ENCODE data around the gene APC. TPM values are rescaled to one million over a fixed set of nuclear protein-coding genes. Genes with fewer than 3 reads are reported as not detected.

APC gene
- polyA plus RNA-seq (2013, experiment 1 of 2) = 13.7 TPM
- polyA plus RNA-seq (2013, experiment 2 of 2) = 13.6 TPM

DNA sequence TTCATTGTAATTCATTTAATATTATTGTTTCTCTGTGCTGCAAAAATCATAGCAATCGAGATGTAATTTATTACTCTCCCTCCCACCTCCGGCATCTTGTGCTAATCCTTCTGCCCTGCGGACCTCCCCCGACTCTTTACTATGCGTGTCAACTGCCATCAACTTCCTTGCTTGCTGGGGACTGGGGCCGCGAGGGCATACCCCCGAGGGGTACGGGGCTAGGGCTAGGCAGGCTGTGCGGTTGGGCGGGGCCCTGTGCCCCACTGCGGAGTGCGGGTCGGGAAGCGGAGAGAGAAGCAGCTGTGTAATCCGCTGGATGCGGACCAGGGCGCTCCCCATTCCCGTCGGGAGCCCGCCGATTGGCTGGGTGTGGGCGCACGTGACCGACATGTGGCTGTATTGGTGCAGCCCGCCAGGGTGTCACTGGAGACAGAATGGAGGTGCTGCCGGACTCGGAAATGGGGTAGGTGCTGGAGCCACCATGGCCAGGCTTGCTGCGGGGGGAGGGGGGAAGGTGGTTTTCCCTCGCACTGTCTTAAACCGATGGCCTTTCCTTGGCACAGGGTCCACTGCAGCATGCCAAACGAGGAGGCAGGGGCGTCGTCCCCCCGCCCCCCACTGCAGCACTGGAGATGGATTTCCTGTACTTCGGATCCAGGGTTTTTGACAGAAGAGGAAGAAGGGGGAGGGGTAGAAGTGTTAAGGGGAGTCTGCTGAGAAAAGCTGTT lies at the start of gene APC:
TSS of gene APC (plus strand) at position 423 of the 728 bp plus-strand sequence. CDS start 17,006 bp downstream, outside the sequence.
- peak within 1 kb of the TSS; percentile 94 for H3K4me2 ChIP-seq (ENCODE audit: low read length)
- H3K27ac ChIP-seq (ENCODE audit: low read depth, low read length) = no peak within 1 kb of the TSS
- peak within 1 kb of the TSS; percentile 82 for H3K9ac ChIP-seq (ENCODE audit: low read length)
- no peak within 1 kb of the TSS for H4K8ac ChIP-seq (ENCODE audit: low read depth, low read length)
- peak within 1 kb of the TSS; percentile 18 for H3K23ac ChIP-seq (ENCODE audit: low read length)
- H3K4me1 ChIP-seq (ENCODE audit: control insufficient read depth, low read depth, low read length) = peaks cover 3% of the 10 kb centered on the region
- no peaks in the 10 kb centered on the region for H3K36me3 ChIP-seq (ENCODE audit: control insufficient read depth, insufficient read depth, low read length)
- H2BK15ac ChIP-seq (replicated peaks; ENCODE audit: low read depth) = no peak within 1 kb of the TSS
- H3K79me1 ChIP-seq (ENCODE audit: low read length) = peaks cover 2% of the 10 kb centered on the region
- peak within 1 kb of the TSS; percentile 18 for H2BK5ac ChIP-seq (ENCODE audit: low read length)
- H3K27me3 ChIP-seq (ENCODE audit: insufficient read depth, low read length, poor library complexity) = no peaks in the 10 kb centered on the region
- no peak within 1 kb of the TSS for H2BK120ac ChIP-seq (ENCODE audit: low read depth, low read length)
- H4K5ac ChIP-seq (ENCODE audit: low read length) = no peak within 1 kb of the TSS
- no peak within 1 kb of the TSS for H3K18ac ChIP-seq (ENCODE audit: low read length)
- H2AK5ac ChIP-seq (ENCODE audit: low read length) = no peak within 1 kb of the TSS
- H3K56ac ChIP-seq (ENCODE audit: low read length) = peak within 1 kb of the TSS; percentile 87
- peak; percentile 93 for DNase-seq
- H3K79me2 ChIP-seq (ENCODE audit: control insufficient read depth, insufficient read depth, low read length) = peaks cover 8% of the 10 kb centered on the region
- no peak within 1 kb of the TSS for H3K4ac ChIP-seq (ENCODE audit: low read depth, low read length)
- WGBS (ENCODE audit: extremely low coverage, insufficient coverage, low lambda C conversion rate) = no CpG with 5 or more reads among the region's 36 CpGs
- H3K4me3 ChIP-seq (ENCODE audit: low read length) = peak within 1 kb of the TSS; percentile 73

- Histone ChIP-seq H3K4me1 (ENCODE audit: control insufficient read depth, low read depth, low read length) (peaks cover 3% of the 10 kb centered on the region), H2AK5ac (ENCODE audit: low read length) (no peak overlapping the region), H3K79me2 (ENCODE audit: control insufficient read depth, insufficient read depth, low read length) (no peaks in the 10 kb centered on the region), H3K4me3 (ENCODE audit: low read length) (no peak overlapping the region), H3K27ac (ENCODE audit: low read depth, low read length) (no peak overlapping the region), H3K18ac (ENCODE audit: low read length) (no peak overlapping the region), H3K36me3 (ENCODE audit: control insufficient read depth, insufficient read depth, low read length) (no peaks in the 10 kb centered on the region), H3K4me2 (ENCODE audit: low read length) (no peak overlapping the region), H3K56ac (ENCODE audit: low read length) (no peak overlapping the region), H3K23ac (ENCODE audit: low read length) (no peak overlapping the region), H4K5ac (ENCODE audit: low read length) (no peak overlapping the region), H3K27me3 (ENCODE audit: insufficient read depth, low read length, poor library complexity) (no peaks in the 10 kb centered on the region), H2BK15ac (replicated peaks; ENCODE audit: low read depth) (no peak overlapping the region), H3K79me1 (ENCODE audit: low read length) (no peaks in the 10 kb centered on the region), H4K8ac (ENCODE audit: low read depth, low read length) (no peak overlapping the region), H2BK120ac (ENCODE audit: low read depth, low read length) (no peak overlapping the region), H3K4ac (ENCODE audit: low read depth, low read length) (no peak overlapping the region), H2BK5ac (ENCODE audit: low read length) (no peak overlapping the region), H3K9ac (ENCODE audit: low read length) (no peak overlapping the region)
- WGBS (ENCODE audit: extremely low coverage, insufficient coverage, low lambda C conversion rate) = no CpG with 5 or more reads among the region's 3 CpGs
- DNase-seq = no peak
Observed at GRCh38 chr5:112689155-112689909, 48.4 kb upstream of the APC start.

DNA sequence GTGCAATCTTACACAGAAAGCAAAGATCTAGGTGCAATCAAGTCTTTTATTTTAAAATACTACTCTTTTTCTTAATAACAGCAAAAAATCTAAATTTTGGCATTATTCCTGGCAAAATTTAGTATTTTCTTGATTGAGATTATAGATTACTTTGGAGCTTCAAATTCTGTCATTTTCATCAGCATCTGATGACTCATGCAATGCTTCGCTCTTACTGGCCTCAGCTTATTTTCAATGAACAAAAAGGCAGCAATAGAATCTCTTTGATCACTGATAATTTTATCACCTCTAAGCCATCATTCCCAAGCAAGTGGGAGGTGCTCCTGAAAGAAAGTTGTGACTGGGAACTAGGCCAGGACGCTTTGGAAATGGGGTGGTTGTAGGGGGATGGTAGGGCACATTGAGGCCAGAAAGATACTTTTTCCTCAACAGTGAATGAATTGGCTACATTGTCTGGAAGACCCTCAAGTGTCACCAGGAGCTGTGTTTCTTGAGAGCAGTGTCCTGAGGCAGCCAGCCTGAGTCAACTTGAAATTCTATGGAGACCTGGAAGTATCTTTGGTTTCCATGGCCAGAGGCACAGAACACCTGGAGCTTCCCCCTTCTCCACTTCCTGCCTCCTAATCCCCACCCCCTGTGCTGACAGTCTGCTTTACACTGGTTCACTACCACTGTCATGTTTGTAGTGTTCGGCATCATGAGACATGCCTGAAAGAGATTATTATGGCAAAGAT lies 46.9 kb upstream of the APC start:
- peak; percentile 46 for DNase-seq
- no peaks in the 10 kb centered on the region for H3K79me2 ChIP-seq (ENCODE audit: control insufficient read depth, insufficient read depth, low read length)
- no peak overlapping the region for H3K27ac ChIP-seq (ENCODE audit: low read depth, low read length)

GRCh38 chr5:112691339-112691680 lies 46.4 kb upstream of the APC start:
- Histone ChIP-seq H3K27me3 (ENCODE audit: insufficient read depth, low read length, poor library complexity) (no peaks in the 10 kb centered on the region), H2BK15ac (replicated peaks; ENCODE audit: low read depth) (no peak overlapping the region), H3K4me1 (ENCODE audit: control insufficient read depth, low read depth, low read length) (peaks cover 3% of the 10 kb centered on the region), H3K4ac (ENCODE audit: low read depth, low read length) (no peak overlapping the region), H3K79me1 (ENCODE audit: low read length) (no peaks in the 10 kb centered on the region), H4K5ac (ENCODE audit: low read length) (no peak overlapping the region), H2BK120ac (ENCODE audit: low read depth, low read length) (no peak overlapping the region), H3K4me2 (ENCODE audit: low read length) (no peak overlapping the region), H3K4me3 (ENCODE audit: low read length) (no peak overlapping the region), H3K36me3 (ENCODE audit: control insufficient read depth, insufficient read depth, low read length) (no peaks in the 10 kb centered on the region), H4K8ac (ENCODE audit: low read depth, low read length) (no peak overlapping the region), H3K27ac (ENCODE audit: low read depth, low read length) (no peak overlapping the region), H3K79me2 (ENCODE audit: control insufficient read depth, insufficient read depth, low read length) (no peaks in the 10 kb centered on the region), H2BK5ac (ENCODE audit: low read length) (no peak overlapping the region), H3K23ac (ENCODE audit: low read length) (no peak overlapping the region), H3K9ac (ENCODE audit: low read length) (no peak overlapping the region), H2AK5ac (ENCODE audit: low read length) (no peak overlapping the region), H3K56ac (ENCODE audit: low read length) (no peak overlapping the region), H3K18ac (ENCODE audit: low read length) (no peak overlapping the region)
- no CpG with 5 or more reads among the region's 1 CpG for WGBS (ENCODE audit: extremely low coverage, insufficient coverage, low lambda C conversion rate)
- no peak for DNase-seq

More for the DNA sequence above, 46.9 kb upstream of the APC start:
- Histone ChIP-seq H3K4me2 (ENCODE audit: low read length) (no peak overlapping the region), H3K36me3 (ENCODE audit: control insufficient read depth, insufficient read depth, low read length) (no peaks in the 10 kb centered on the region), H4K5ac (ENCODE audit: low read length) (no peak overlapping the region), H2BK120ac (ENCODE audit: low read depth, low read length) (no peak overlapping the region), H3K56ac (ENCODE audit: low read length) (no peak overlapping the region), H4K8ac (ENCODE audit: low read depth, low read length) (no peak overlapping the region), H3K27me3 (ENCODE audit: insufficient read depth, low read length, poor library complexity) (no peaks in the 10 kb centered on the region), H3K18ac (ENCODE audit: low read length) (no peak overlapping the region), H3K4me1 (ENCODE audit: control insufficient read depth, low read depth, low read length) (peaks cover 3% of the 10 kb centered on the region), H2BK5ac (ENCODE audit: low read length) (no peak overlapping the region), H3K79me1 (ENCODE audit: low read length) (no peaks in the 10 kb centered on the region), H2BK15ac (replicated peaks; ENCODE audit: low read depth) (no peak overlapping the region), H3K23ac (ENCODE audit: low read length) (no peak overlapping the region), H3K4ac (ENCODE audit: low read depth, low read length) (no peak overlapping the region), H3K4me3 (ENCODE audit: low read length) (no peak overlapping the region), H3K9ac (ENCODE audit: low read length) (no peak overlapping the region), H2AK5ac (ENCODE audit: low read length) (no peak overlapping the region)
- WGBS (ENCODE audit: extremely low coverage, insufficient coverage, low lambda C conversion rate) = no CpG with 5 or more reads among the region's 3 CpGs

GRCh38 chr5:112691758-112692157 lies 45.9 kb upstream of the APC start:
- Histone ChIP-seq H2BK15ac (replicated peaks; ENCODE audit: low read depth) (no peak overlapping the region), H2BK5ac (ENCODE audit: low read length) (no peak overlapping the region), H3K79me2 (ENCODE audit: control insufficient read depth, insufficient read depth, low read length) (no peaks in the 10 kb centered on the region), H2BK120ac (ENCODE audit: low read depth, low read length) (no peak overlapping the region), H3K56ac (ENCODE audit: low read length) (no peak overlapping the region), H3K4me3 (ENCODE audit: low read length) (no peak overlapping the region), H3K18ac (ENCODE audit: low read length) (no peak overlapping the region), H3K79me1 (ENCODE audit: low read length) (no peaks in the 10 kb centered on the region), H3K4me2 (ENCODE audit: low read length) (no peak overlapping the region), H3K23ac (ENCODE audit: low read length) (no peak overlapping the region), H2AK5ac (ENCODE audit: low read length) (no peak overlapping the region), H3K9ac (ENCODE audit: low read length) (no peak overlapping the region), H4K8ac (ENCODE audit: low read depth, low read length) (no peak overlapping the region), H3K27ac (ENCODE audit: low read depth, low read length) (no peak overlapping the region), H3K36me3 (ENCODE audit: control insufficient read depth, insufficient read depth, low read length) (no peaks in the 10 kb centered on the region), H3K4me1 (ENCODE audit: control insufficient read depth, low read depth, low read length) (peaks cover 3% of the 10 kb centered on the region), H4K5ac (ENCODE audit: low read length) (no peak overlapping the region), H3K4ac (ENCODE audit: low read depth, low read length) (no peak overlapping the region), H3K27me3 (ENCODE audit: insufficient read depth, low read length, poor library complexity) (no peaks in the 10 kb centered on the region)
- WGBS (ENCODE audit: extremely low coverage, insufficient coverage, low lambda C conversion rate) = no CpG with 5 or more reads among the region's 3 CpGs
- peak; percentile 71 for DNase-seq
